Smooth muscle cell (in vitro differentiated cells): Measurements from ENCODE around the gene NUP133. TPM values are rescaled to one million over a fixed set of nuclear protein-coding genes. Genes with fewer than 3 reads are reported as not detected.

Experiments
- DNase-seq: peaks from one replicate; lab custom pipeline; 2025; ENCODE audit not compliant: unreplicated experiment; lab: John Stamatoyannopoulos, UW
- H2AFZ ChIP-seq: fragments of 200-600 bp; sonication (generic); 2 replicates; pipeline ENCODE4 v1.6.0; 2016; ENCODE audit warnings: antibody characterized with exemption, low read depth, mild to moderate bottlenecking
- H3F3A ChIP-seq: fragments of 200-600 bp; sonication (generic); 2 replicates; pipeline ENCODE4 v1.6.0; 2017; ENCODE audit warnings: antibody characterized with exemption, low read depth
- H3K27ac ChIP-seq: fragments of 200-600 bp; sonication (generic); 2 replicates; pipeline ENCODE4 v1.5.1; 2016; ENCODE audit warnings: low read depth, mild to moderate bottlenecking
- H3K27me3 ChIP-seq: fragments of 200-600 bp; sonication (generic); 2 replicates; pipeline ENCODE4 v1.6.1; 2016; ENCODE audit warnings: low read depth, mild to moderate bottlenecking
- H3K36me3 ChIP-seq: fragments of 200-600 bp; sonication (generic); 2 replicates; pipeline ENCODE4 v1.5.1; 2016; ENCODE audit warnings: low read depth
- H3K4me1 ChIP-seq: fragments of 200-600 bp; sonication (generic); 2 replicates; pipeline ENCODE4 v1.5.1; 2016; ENCODE audit warnings: low read depth
- H3K4me2 ChIP-seq: fragments of 200-600 bp; sonication (generic); 2 replicates; pipeline ENCODE4 v1.6.0; 2016; ENCODE audit warnings: mild to moderate bottlenecking
- H3K4me3 ChIP-seq: fragments of 200-600 bp; sonication (generic); 2 replicates; pipeline ENCODE4 v1.5.1; 2016; ENCODE audit warnings: mild to moderate bottlenecking
- H3K79me2 ChIP-seq: fragments of 200-600 bp; sonication (generic); 2 replicates; pipeline ENCODE4 v1.6.0; 2016; ENCODE audit warnings: low read depth, mild to moderate bottlenecking
- H3K9ac ChIP-seq: fragments of 200-600 bp; sonication (generic); 2 replicates; pipeline ENCODE4 v1.6.0; 2016; ENCODE audit warnings: low read depth
- H3K9me3 ChIP-seq: fragments of 200-600 bp; sonication (generic); replicated peaks from 2 replicates; pipeline ENCODE4 v1.5.1; 2016; ENCODE audit warnings: low read depth
- H4K20me1 ChIP-seq: fragments of 200-600 bp; sonication (generic); 2 replicates; pipeline ENCODE4 v1.6.0; 2016; ENCODE audit warnings: low read depth
- WGBS: methylation state at CpG from one replicate; pipeline ENCODE4 v1.1.7; 2016; ENCODE audit warnings: low lambda C conversion rate; 5-methylcytosine and 5-hydroxymethylcytosine counted together
- polyA plus RNA-seq: library from polyadenylated mRNA; unstranded; fragments of >200 nt; fragmentation: Nextera tagmentation; extraction: Ambion mirVana; gene quantifications from 2 replicates; pipeline ENCODE4 v1.2.1, GENCODE V29; 2016
- total RNA-seq: library from RNA; depleted of rRNA; stranded (reverse); fragments of >200 nt; gene quantifications from 2 replicates; pipeline ENCODE4 v1.2.3, GENCODE V29; 2014
- TF ChIP-seq, protein P1 (sequence below): fragments of 200-600 bp; sonication (generic); IDR thresholded peaks from 2 replicates; pipeline ENCODE4 v1.5.1; 2017; ENCODE audit warnings: borderline replicate concordance, mild to moderate bottlenecking, antibody characterized with exemption; ENCODE audit not compliant: insufficient read depth, poor library complexity, severe bottlenecking

NUP133 gene
- total and polyA plus RNA-seq, 2 experiments from 2014 or later, result 15.5 to 40.0 TPM

DNA sequence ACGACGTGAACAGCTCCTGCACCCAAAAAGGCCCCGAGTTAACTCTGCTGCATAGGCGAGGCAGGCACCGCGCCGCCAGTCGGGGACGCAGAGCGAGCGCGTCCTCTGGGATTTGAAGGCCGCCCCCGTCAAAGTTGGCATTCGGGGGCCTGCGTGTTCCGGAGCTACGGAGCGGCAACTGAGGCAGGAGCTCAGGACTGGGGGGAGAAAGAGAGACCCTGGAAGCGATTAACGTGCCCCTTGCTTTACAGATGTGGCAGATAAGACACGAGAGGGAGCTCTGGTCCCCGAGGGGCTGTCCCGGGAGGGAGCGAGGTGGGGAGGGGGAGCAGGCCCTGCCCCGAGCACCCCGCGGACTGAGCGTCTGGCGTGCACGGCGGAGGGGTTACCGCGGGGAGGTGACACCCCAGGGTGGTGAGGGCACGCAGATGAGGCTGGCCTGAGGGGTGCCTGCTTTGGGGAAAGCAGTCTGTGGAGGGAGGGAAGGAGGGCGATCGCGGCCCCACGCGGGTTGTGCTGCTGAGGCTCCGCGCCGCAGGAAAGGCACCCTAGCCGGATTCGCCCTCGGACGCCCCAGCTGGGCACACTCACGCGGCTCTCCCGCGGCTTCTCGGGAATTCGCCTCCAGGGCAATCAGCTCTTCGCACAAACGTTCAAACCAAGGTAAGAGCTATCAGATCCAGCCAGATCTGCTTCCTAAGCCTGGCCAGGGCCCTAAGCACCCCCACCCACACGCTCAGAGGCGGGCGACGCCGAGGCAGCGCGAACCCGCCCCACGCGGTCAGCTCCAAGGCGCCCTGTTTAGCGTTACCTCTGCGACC lies 100.7 kb downstream of the NUP133 start:
- Histone ChIP-seq H3K4me2 (peak overlapping the region; percentile 84), H3K4me3 (peak overlapping the region; percentile 35)
- TF ChIP-seq, protein P1, sequence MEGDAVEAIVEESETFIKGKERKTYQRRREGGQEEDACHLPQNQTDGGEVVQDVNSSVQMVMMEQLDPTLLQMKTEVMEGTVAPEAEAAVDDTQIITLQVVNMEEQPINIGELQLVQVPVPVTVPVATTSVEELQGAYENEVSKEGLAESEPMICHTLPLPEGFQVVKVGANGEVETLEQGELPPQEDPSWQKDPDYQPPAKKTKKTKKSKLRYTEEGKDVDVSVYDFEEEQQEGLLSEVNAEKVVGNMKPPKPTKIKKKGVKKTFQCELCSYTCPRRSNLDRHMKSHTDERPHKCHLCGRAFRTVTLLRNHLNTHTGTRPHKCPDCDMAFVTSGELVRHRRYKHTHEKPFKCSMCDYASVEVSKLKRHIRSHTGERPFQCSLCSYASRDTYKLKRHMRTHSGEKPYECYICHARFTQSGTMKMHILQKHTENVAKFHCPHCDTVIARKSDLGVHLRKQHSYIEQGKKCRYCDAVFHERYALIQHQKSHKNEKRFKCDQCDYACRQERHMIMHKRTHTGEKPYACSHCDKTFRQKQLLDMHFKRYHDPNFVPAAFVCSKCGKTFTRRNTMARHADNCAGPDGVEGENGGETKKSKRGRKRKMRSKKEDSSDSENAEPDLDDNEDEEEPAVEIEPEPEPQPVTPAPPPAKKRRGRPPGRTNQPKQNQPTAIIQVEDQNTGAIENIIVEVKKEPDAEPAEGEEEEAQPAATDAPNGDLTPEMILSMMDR, result no peak

DNA sequence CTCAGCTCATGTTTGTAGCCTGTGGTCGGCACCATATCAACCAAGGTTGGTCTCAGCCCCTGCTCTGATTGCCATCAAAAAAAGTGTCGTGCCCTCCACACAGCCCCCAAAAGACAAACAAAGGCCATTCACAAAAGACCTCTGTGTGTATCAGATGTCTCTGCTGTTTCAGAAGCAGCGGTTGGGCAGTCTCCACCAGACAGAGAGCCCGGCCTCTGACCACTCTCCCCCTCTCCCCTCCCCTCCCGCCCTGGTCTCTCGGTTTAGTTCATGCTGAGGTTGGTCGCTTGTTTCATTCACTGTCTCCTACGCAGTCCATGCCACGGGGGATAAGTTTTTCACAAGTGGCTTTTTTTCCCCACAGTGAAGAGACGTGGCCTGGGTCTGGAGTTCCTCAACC lies 101.3 kb downstream of the NUP133 start:
- Histone ChIP-seq H3K27ac (no peak overlapping the region), H3K36me3 (no peaks in the 10 kb centered on the region), H3K4me2 (peak overlapping the region; percentile 84), H3F3A (peaks cover 8% of the 10 kb centered on the region), H3K27me3 (no peaks in the 10 kb centered on the region), H2AFZ (peak overlapping the region; percentile 36), H3K9me3 (no peaks in the 10 kb centered on the region), H3K4me1 (peaks cover 24% of the 10 kb centered on the region), H3K79me2 (no peaks in the 10 kb centered on the region), H3K4me3 (peak overlapping the region; percentile 35), H3K9ac (no peak overlapping the region), H4K20me1 (no peaks in the 10 kb centered on the region)
- 2% methylated on average over 9 of the region's 10 CpGs for whole genome bisulfite sequencing
- TF ChIP-seq, protein P1, result no peak
- DNase-seq, result no peak

More for the DNA sequence above, 100.7 kb downstream of the NUP133 start:
- no peak for DNase-seq
- no peak overlapping the region for H3K9ac ChIP-seq
- no peaks in the 10 kb centered on the region for H3K36me3 ChIP-seq
- no peak overlapping the region for H3K27ac ChIP-seq
- H3K4me1 ChIP-seq, result peaks cover 24% of the 10 kb centered on the region
- H3K79me2 ChIP-seq, result no peaks in the 10 kb centered on the region
- 16% methylated on average over 63 of the region's 68 CpGs for WGBS
- H3K27me3 ChIP-seq, result no peaks in the 10 kb centered on the region
- H4K20me1 ChIP-seq, result no peaks in the 10 kb centered on the region
- no peaks in the 10 kb centered on the region for H3K9me3 ChIP-seq
- H2AFZ ChIP-seq, result peak overlapping the region; percentile 36
- H3F3A ChIP-seq, result peaks cover 8% of the 10 kb centered on the region

DNA sequence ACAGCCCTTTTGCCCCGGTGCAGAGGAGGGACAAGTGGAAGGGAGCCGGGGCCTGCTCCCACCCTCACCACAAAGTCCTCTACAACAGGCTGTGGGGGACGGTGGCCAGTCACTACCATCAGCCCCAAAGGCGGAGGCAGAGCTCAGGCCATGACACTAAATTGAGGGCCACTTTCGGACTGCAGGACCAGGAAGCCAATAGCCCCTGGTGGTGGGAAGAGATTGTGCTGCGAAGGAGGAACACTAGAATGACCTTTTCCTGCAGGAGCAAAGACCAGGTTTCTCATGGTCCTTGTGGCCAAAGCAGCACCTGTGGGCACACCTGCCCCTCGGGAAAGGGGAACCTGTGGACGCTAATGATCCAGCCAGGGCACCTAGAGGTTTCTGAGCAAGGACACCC lies 104.6 kb downstream of the NUP133 start:
- peaks cover 5% of the 10 kb centered on the region for H3K27me3 ChIP-seq
- WGBS, result 93% methylated on average over 8 of the region's 8 CpGs

More for the DNA sequence above, 104.6 kb downstream of the NUP133 start:
- H3K4me3 ChIP-seq, result no peak overlapping the region
- TF ChIP-seq, protein P1, result no peak
- no peaks in the 10 kb centered on the region for H3K36me3 ChIP-seq
- H3K4me1 ChIP-seq, result peaks cover 13% of the 10 kb centered on the region
- no peak overlapping the region for H3K27ac ChIP-seq
- no peaks in the 10 kb centered on the region for H3K79me2 ChIP-seq
- H4K20me1 ChIP-seq, result no peaks in the 10 kb centered on the region
- no peak overlapping the region for H3K4me2 ChIP-seq
- H2AFZ ChIP-seq, result no peak overlapping the region
- H3K9me3 ChIP-seq, result no peaks in the 10 kb centered on the region
- no peaks in the 10 kb centered on the region for H3F3A ChIP-seq
- no peak overlapping the region for H3K9ac ChIP-seq
- DNase-seq, result no peak
